Measurements from ENCODE around the gene KSR1.

DNA sequence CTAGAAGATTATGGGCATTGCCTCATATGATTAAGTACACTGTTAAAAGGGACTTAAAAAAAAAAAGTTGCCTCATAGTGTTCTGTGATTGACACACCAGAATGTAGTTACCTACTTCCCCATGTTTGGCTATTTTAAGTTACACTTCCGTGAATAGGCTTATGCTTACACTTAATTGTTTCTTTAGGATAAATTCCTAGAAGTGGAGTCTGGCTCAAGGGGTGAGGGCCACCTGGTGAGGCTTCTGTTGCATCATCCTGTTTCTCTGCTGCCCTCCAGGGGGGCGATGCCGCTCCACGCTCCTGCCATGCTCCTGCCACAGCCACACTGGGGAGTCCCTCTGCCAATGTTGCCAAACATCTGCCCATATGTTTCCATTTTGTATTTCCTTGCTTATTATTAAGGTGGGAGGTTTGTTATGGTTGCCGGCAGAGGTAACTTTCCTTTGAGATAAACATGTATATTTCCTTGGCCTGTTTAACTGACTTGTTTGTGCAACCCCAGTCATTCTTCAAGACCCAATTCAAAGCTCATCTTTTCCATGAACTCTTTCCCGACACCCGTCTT, 73.1 kb downstream of the KSR1 start:
- TF ChIP-seq CTCF (IDR thresholded peaks at IDR 0.05) (no peak), SIN3A (IDR thresholded peaks at IDR 0.05; ENCODE audit: borderline replicate concordance, insufficient read depth, low read depth, low read length) (no peak), POLR2AphosphoS5 (IDR thresholded peaks at IDR 0.05; ENCODE audit: low read depth, low read length) (no peak), REST (IDR thresholded peaks at IDR 0.05; ENCODE audit: insufficient read depth in 1 of 2, low read depth in 2 of 2, low read length in 1 of 2) (no peak)

Measured in Panc1 (cell line).